Activated naive CD4-positive, alpha-beta T cell treated with anti-CD3 and anti-CD28 coated beads, Interleukin-2, amount 10 ng/mL, durations not matched to agents 7 days and 5 days (primary cell): ENCODE measurements around the gene SCMH1.
A peak's percentile ranks its signal among the peaks of the same experiment; 100 is the strongest.

ENCODE experiments used
- CTCF ChIA-PET: fragments of 350-600 bp; sonication (Branson Sonifier 250); formaldehyde crosslinking; loops from one replicate; lab custom pipeline; 2021; ENCODE audit warnings: antibody characterized with exemption; lab: Charles Lee
- DNase-seq: peaks from one replicate; pipeline ENCODE4 v3.0.0-alpha.2; 2020
- H3K27ac Mint-ChIP-seq: one replicate; pipeline ENCODE4 v1.8.0; 2021; ENCODE audit warnings: mild to moderate bottlenecking, moderate library complexity, mixed read lengths
- H3K27me3 Mint-ChIP-seq: one replicate; pipeline ENCODE4 v1.8.0; 2021; ENCODE audit warnings: mild to moderate bottlenecking, mixed read lengths
- H3K36me3 Mint-ChIP-seq: one replicate; pipeline ENCODE4 v1.8.0; 2021; ENCODE audit warnings: mixed read lengths
- H3K4me1 Mint-ChIP-seq: one replicate; pipeline ENCODE4 v1.8.0; 2021; ENCODE audit warnings: mixed read lengths
- H3K4me3 Mint-ChIP-seq: one replicate; pipeline ENCODE4 v1.8.0; 2021; ENCODE audit warnings: mild to moderate bottlenecking, moderate library complexity, mixed read lengths
- H3K9me3 Mint-ChIP-seq: one replicate; pipeline ENCODE4 v1.8.0; 2021; ENCODE audit warnings: mixed read lengths

The SCMH1 gene

GRCh38 chr1:40985875-40986274 lies 256.2 kb downstream of the SCMH1 start:
- peaks cover 69% of the 10 kb centered on the region for H3K36me3 Mint-ChIP-seq
- DNase-seq, result no peak
- no peak overlapping the region for H3K27ac Mint-ChIP-seq
- H3K27me3 Mint-ChIP-seq, result no peaks in the 10 kb centered on the region
- CTCF ChIA-PET, result interaction anchor here (2.5 kb wide), 1 partner anchor 18 kb away, joined by 9 read pairs; no protein-coding TSS in a partner anchor
- H3K4me1 Mint-ChIP-seq, result peaks cover 37% of the 10 kb centered on the region
- no peaks in the 10 kb centered on the region for H3K9me3 Mint-ChIP-seq
- no peak overlapping the region for H3K4me3 Mint-ChIP-seq

- CTCF ChIA-PET, result interaction anchor here (1.4 to 2.5 kb wide), 2 partner anchors 10 to 19 kb away, joined by 3 to 9 read pairs; no protein-coding TSS in a partner anchor
- Mint-ChIP-seq H3K36me3 (peaks cover 66% of the 10 kb centered on the region), H3K9me3 (no peaks in the 10 kb centered on the region), H3K4me3 (no peak overlapping the region), H3K4me1 (peaks cover 43% of the 10 kb centered on the region), H3K27ac (no peak overlapping the region), H3K27me3 (no peaks in the 10 kb centered on the region)
- no peak for DNase-seq
Observed at GRCh38 chr1:40985161-40985560, 256.9 kb downstream of the SCMH1 start.

GRCh38 chr1:40984531-40984930 lies 257.6 kb downstream of the SCMH1 start:
- DNase-seq, result no peak
- no peaks in the 10 kb centered on the region for H3K27me3 Mint-ChIP-seq
- no peaks in the 10 kb centered on the region for H3K9me3 Mint-ChIP-seq
- CTCF ChIA-PET, result interaction anchor here (1.4 to 2.5 kb wide), 2 partner anchors 11 to 19 kb away, joined by 3 to 9 read pairs; no protein-coding TSS in a partner anchor
- H3K27ac Mint-ChIP-seq, result no peak overlapping the region
- H3K36me3 Mint-ChIP-seq, result peaks cover 63% of the 10 kb centered on the region
- no peak overlapping the region for H3K4me3 Mint-ChIP-seq
- H3K4me1 Mint-ChIP-seq, result peaks cover 43% of the 10 kb centered on the region

DNA sequence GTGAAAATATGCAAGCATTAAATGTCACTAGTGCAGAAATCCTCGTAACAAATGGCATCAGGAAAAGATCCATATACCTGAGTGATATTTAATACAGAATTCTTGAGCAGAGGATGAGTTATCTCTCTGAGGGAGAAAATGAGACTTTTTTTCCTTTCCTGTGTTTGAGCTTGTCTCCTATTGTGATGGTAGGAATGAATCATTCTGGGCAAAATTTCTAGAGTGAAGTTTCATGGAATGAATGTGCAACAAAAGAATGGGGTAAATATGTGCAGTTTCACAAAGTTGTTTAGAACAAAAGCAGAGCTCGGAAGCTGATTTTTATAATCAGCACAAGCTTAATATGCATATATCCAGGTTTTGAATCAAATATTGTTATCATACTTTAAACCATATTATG lies 258.0 kb downstream of the SCMH1 start:
- H3K4me3 Mint-ChIP-seq, result no peak overlapping the region
- no peaks in the 10 kb centered on the region for H3K27me3 Mint-ChIP-seq
- peaks cover 59% of the 10 kb centered on the region for H3K36me3 Mint-ChIP-seq
- DNase-seq, result no peak
- no peaks in the 10 kb centered on the region for H3K9me3 Mint-ChIP-seq
- H3K27ac Mint-ChIP-seq, result no peak overlapping the region
- H3K4me1 Mint-ChIP-seq, result peaks cover 43% of the 10 kb centered on the region
- CTCF ChIA-PET, result interaction anchor here (1.4 to 2.5 kb wide), 2 partner anchors 11 to 20 kb away, joined by 3 to 9 read pairs; no protein-coding TSS in a partner anchor

GRCh38 chr1:40983286-40983685 lies 258.8 kb downstream of the SCMH1 start:
- peaks cover 46% of the 10 kb centered on the region for H3K4me1 Mint-ChIP-seq
- peaks cover 51% of the 10 kb centered on the region for H3K36me3 Mint-ChIP-seq
- no peaks in the 10 kb centered on the region for H3K27me3 Mint-ChIP-seq
- CTCF ChIA-PET, result interaction anchor here (1.5 kb wide), 1 partner anchor 20 kb away, joined by 7 read pairs; no protein-coding TSS in a partner anchor
- H3K9me3 Mint-ChIP-seq, result no peaks in the 10 kb centered on the region
- no peak overlapping the region for H3K4me3 Mint-ChIP-seq
- DNase-seq, result no peak
- H3K27ac Mint-ChIP-seq, result no peak overlapping the region

DNA sequence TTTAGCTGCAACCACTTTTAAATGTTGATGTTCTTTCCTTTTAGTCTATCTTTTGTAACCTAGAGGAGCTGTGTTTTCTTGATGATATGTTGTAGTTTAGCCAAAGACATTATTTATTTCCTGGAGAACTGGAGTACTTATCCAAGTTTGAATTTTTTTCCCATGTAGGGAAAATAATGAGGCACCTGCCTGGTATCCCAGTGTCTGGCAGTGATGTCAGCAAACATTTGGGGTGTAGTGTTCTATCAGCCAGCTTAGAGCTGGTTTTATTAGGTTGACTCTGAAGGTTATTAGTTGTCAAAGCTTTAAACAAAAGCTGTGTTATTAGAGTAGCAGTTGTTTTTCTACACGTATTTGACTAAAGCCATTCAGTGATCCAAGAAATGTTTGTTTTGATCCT lies 259.4 kb downstream of the SCMH1 start:
- Mint-ChIP-seq H3K36me3 (peaks cover 46% of the 10 kb centered on the region), H3K4me1 (peaks cover 46% of the 10 kb centered on the region), H3K27ac (no peak overlapping the region), H3K9me3 (no peaks in the 10 kb centered on the region), H3K27me3 (no peaks in the 10 kb centered on the region), H3K4me3 (no peak overlapping the region)
- CTCF ChIA-PET, result interaction anchor here (1.3 to 1.5 kb wide), 2 partner anchors 9 to 21 kb away, joined by 3 to 7 read pairs; no protein-coding TSS in a partner anchor
- DNase-seq, result no peak

- DNase-seq, result no peak
- CTCF ChIA-PET, result interaction anchor here (1.3 to 1.5 kb wide), 2 partner anchors 10 to 21 kb away, joined by 3 to 7 read pairs; no protein-coding TSS in a partner anchor
- H3K27ac Mint-ChIP-seq, result peak overlapping the region; percentile 13
- peaks cover 4% of the 10 kb centered on the region for H3K27me3 Mint-ChIP-seq
- peaks cover 49% of the 10 kb centered on the region for H3K4me1 Mint-ChIP-seq
- H3K4me3 Mint-ChIP-seq, result peak overlapping the region; percentile 79
- H3K9me3 Mint-ChIP-seq, result no peaks in the 10 kb centered on the region
- peaks cover 38% of the 10 kb centered on the region for H3K36me3 Mint-ChIP-seq
Observed at GRCh38 chr1:40981691-40982448, 260.2 kb downstream of the SCMH1 start.

DNA sequence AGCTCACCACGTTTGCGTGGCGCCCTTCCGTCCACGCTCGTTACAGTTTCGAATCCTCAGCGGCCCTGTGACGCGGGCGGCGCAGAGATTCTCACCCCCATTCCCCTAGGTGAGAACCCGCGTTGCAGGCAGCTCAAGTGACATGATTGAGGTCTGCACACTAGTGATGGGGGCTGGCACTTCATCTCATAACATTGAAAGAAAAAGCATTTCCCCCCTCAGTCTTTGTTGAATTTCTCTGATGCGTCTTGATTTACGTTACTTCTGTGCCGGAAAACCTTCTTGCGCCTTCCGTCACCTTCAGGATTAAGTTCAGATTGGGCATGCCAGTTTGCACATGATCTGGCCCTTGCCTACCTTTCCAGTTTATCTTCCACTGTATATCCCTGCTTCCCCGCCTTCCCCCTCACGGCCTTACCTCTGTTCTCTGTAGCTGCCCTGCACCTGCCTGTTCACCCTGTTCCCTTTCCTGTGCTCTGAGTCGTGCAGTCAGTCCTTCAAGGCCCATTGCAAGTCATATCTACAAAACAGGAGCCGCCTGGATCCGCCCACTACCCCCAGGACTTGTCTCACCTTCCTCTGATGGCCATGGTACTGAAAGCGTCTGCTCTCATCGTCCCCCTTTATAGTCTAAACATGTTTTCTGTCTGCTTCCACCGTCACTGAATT lies 261.5 kb downstream of the SCMH1 start:
- Mint-ChIP-seq H3K9me3 (no peaks in the 10 kb centered on the region), H3K4me1 (peaks cover 45% of the 10 kb centered on the region), H3K27ac (peak overlapping the region; percentile 89), H3K4me3 (peak overlapping the region; percentile 79), H3K27me3 (peaks cover 4% of the 10 kb centered on the region), H3K36me3 (peaks cover 27% of the 10 kb centered on the region)
- peak; percentile 63 for DNase-seq
- CTCF ChIA-PET, result interaction anchor here (1.0 to 1.1 kb wide), 2 partner anchors 23 to 28 kb away, joined by 3 read pairs; no protein-coding TSS in a partner anchor

DNA sequence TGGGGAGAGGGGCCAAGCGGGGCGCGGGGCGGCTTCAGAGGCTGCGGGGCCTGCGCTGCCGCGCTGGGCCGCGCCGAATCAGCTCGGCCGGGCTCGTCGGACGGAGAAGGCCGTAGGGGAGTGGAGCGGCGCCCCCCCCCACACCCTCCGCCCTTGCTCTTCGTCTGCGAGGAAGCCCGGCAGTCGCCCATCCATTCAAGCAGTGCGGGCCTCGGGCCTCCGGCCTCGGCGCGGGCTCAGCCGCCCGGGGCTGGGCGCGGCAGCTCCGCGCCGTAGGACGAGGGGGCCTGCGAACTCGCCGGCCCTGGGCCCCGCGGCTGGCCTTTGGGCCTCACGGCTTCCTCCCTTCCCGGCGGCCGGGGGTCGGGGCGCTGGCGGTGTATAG lies 262.0 kb downstream of the SCMH1 start:
- Mint-ChIP-seq H3K27ac (peak overlapping the region; percentile 89), H3K9me3 (no peaks in the 10 kb centered on the region), H3K27me3 (peaks cover 6% of the 10 kb centered on the region), H3K36me3 (peaks cover 22% of the 10 kb centered on the region), H3K4me1 (peaks cover 45% of the 10 kb centered on the region), H3K4me3 (peak overlapping the region; percentile 79)
- DNase-seq, result no peak
- CTCF ChIA-PET, result interaction anchor here (1.0 to 1.1 kb wide), 2 partner anchors 24 to 27 kb away, joined by 3 read pairs; no protein-coding TSS in a partner anchor

GRCh38 chr1:40979241-40980067 lies 262.7 kb downstream of the SCMH1 start, which contains the start of gene CTPS1:
TSS of gene CTPS1 (plus strand) at chr1:40979696. CDS start at chr1:40983291, 3,595 bp downstream.
- DNase-seq, result peak; percentile 96
- peak within 1 kb of the TSS; percentile 81 for H3K4me3 Mint-ChIP-seq
- peaks cover 42% of the 10 kb centered on the region for H3K4me1 Mint-ChIP-seq
- peak within 1 kb of the TSS; percentile 91 for H3K27ac Mint-ChIP-seq
- H3K36me3 Mint-ChIP-seq, result peaks cover 22% of the 10 kb centered on the region
- H3K27me3 Mint-ChIP-seq, result peaks cover 8% of the 10 kb centered on the region
- CTCF ChIA-PET, result interaction anchor here (1.1 kb wide), 1 partner anchor 24 kb away, joined by 3 read pairs; no protein-coding TSS in a partner anchor
- no peaks in the 10 kb centered on the region for H3K9me3 Mint-ChIP-seq

DNA sequence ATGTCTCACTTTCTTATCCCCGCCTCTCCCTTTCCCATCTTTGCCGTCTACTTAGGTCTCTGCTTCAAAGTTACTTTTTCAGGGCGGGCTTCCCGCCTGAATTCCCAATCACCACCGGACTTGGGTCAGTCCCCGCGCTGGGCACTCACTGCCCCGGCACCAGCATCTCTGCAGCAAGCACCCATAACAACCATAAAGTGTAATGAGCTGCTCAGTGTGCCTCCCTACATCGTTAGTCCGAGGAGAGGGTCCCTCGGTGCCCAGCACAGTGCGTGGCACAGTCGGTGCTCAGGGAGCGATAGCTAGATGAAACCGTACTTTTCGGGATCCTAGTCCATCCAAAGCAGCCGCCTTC lies 263.2 kb downstream of the SCMH1 start:
- no peak for DNase-seq
- H3K27me3 Mint-ChIP-seq, result peaks cover 8% of the 10 kb centered on the region
- peaks cover 19% of the 10 kb centered on the region for H3K36me3 Mint-ChIP-seq
- H3K4me3 Mint-ChIP-seq, result peak overlapping the region; percentile 81
- CTCF ChIA-PET, result no interaction called here
- H3K27ac Mint-ChIP-seq, result peak overlapping the region; percentile 91
- peaks cover 36% of the 10 kb centered on the region for H3K4me1 Mint-ChIP-seq
- H3K9me3 Mint-ChIP-seq, result no peaks in the 10 kb centered on the region

DNA sequence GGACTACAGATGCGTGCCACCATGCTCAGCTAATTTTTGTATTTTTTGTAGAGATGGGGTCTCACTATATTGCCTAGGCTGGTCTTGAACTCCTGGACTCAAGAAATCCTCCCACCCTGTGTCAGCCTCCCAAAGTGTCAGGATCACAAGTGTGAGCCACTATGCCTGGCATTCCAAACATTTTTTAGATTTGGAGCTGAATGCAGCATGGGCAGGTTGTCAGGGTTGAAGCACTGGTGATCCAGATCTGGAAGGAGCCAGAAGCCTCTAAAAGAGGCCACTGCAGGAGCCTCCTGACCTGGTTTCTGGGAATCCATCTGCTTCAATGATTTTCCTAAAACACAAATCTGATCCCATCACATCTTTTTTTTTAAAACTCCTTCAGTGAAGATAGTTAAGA lies 264.4 kb downstream of the SCMH1 start:
- CTCF ChIA-PET, result no interaction called here

More for the DNA sequence above, 264.4 kb downstream of the SCMH1 start:
- Mint-ChIP-seq H3K27me3 (peaks cover 8% of the 10 kb centered on the region), H3K4me1 (peaks cover 29% of the 10 kb centered on the region), H3K9me3 (no peaks in the 10 kb centered on the region), H3K4me3 (no peak overlapping the region), H3K27ac (no peak overlapping the region), H3K36me3 (peaks cover 14% of the 10 kb centered on the region)
- no peak for DNase-seq
